Progenitor cell of endocrine pancreas (in vitro differentiated cells): ENCODE data around the gene PCBP3. TPM values are rescaled to one million over a fixed set of nuclear protein-coding genes. Genes with fewer than 3 reads are reported as not detected.
"Not testable (repeated sequence)": the region's sequence is repeated elsewhere in the genome, so short reads cannot be mapped to it uniquely, and the experiment has no call there.

ENCODE experiments used
- DNase-seq: peaks from one replicate; pipeline ENCODE4 v3.0.0; 2021; ENCODE audit warnings: low spot score; ENCODE audit not compliant: unreplicated experiment
- H3K27ac Mint-ChIP-seq: 2 replicates; pipeline ENCODE4 v1.8.0; 2021; ENCODE audit warnings: mild to moderate bottlenecking, moderate library complexity, mixed read lengths
- H3K27me3 Mint-ChIP-seq: 2 replicates; pipeline ENCODE4 v1.8.0; 2021; ENCODE audit warnings: mixed read lengths
- H3K36me3 Mint-ChIP-seq: 2 replicates; pipeline ENCODE4 v1.8.0; 2022; ENCODE audit warnings: mixed read lengths; ENCODE audit not compliant: insufficient read depth
- H3K4me1 Mint-ChIP-seq: 2 replicates; pipeline ENCODE4 v1.8.0; 2021; ENCODE audit warnings: low read depth, mixed read lengths
- H3K4me3 Mint-ChIP-seq: 2 replicates; pipeline ENCODE4 v1.8.0; 2021; ENCODE audit warnings: low read depth, mild to moderate bottlenecking, moderate library complexity, mixed read lengths
- H3K9me3 Mint-ChIP-seq: 2 replicates; pipeline ENCODE4 v1.8.0; 2021; ENCODE audit warnings: low read depth, mixed read lengths
- total RNA-seq: library from RNA; stranded (reverse); gene quantifications from 2 replicates; pipeline ENCODE4 v1.2.1, GENCODE V29; 2021
- TF ChIP-seq, protein P1 (sequence below): fragments of 200-600 bp; sonication (generic); IDR thresholded peaks from one replicate; pipeline ENCODE4 v1.5.0; 2021; ENCODE audit warnings: antibody characterized with exemption, mild to moderate bottlenecking; ENCODE audit not compliant: unreplicated experiment

PCBP3 gene
- total RNA-seq, 1 donor from 2014 or later = 3.7 TPM

DNA sequence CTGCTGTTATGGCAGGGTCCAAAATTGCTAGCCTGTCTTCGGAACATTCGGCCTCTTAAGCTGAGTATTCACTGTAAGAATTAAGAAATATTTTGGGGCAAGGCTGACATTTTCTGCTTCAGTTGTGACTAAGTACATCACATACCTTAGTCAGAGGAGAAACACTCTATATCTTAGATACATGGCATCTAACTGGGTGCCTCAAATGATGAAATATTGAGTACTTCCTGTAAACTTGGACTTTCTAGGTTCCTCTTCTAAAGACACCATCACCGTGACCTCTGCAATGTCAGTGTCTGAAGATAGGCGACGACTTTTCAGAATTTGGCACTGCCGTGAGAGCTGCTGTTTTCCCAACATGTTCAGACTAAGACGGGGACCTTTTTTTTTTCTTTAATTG, 65.6 kb downstream of the PCBP3 start:
- TF ChIP-seq, protein P1, sequence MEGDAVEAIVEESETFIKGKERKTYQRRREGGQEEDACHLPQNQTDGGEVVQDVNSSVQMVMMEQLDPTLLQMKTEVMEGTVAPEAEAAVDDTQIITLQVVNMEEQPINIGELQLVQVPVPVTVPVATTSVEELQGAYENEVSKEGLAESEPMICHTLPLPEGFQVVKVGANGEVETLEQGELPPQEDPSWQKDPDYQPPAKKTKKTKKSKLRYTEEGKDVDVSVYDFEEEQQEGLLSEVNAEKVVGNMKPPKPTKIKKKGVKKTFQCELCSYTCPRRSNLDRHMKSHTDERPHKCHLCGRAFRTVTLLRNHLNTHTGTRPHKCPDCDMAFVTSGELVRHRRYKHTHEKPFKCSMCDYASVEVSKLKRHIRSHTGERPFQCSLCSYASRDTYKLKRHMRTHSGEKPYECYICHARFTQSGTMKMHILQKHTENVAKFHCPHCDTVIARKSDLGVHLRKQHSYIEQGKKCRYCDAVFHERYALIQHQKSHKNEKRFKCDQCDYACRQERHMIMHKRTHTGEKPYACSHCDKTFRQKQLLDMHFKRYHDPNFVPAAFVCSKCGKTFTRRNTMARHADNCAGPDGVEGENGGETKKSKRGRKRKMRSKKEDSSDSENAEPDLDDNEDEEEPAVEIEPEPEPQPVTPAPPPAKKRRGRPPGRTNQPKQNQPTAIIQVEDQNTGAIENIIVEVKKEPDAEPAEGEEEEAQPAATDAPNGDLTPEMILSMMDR = no peak
- Mint-ChIP-seq H3K36me3 (no peaks in the 10 kb centered on the region), H3K27ac (no peak overlapping the region), H3K4me3 (no peak overlapping the region), H3K4me1 (no peaks in the 10 kb centered on the region), H3K27me3 (peaks cover 3% of the 10 kb centered on the region), H3K9me3 (peaks cover 4% of the 10 kb centered on the region)
- DNase-seq = no peak

DNA sequence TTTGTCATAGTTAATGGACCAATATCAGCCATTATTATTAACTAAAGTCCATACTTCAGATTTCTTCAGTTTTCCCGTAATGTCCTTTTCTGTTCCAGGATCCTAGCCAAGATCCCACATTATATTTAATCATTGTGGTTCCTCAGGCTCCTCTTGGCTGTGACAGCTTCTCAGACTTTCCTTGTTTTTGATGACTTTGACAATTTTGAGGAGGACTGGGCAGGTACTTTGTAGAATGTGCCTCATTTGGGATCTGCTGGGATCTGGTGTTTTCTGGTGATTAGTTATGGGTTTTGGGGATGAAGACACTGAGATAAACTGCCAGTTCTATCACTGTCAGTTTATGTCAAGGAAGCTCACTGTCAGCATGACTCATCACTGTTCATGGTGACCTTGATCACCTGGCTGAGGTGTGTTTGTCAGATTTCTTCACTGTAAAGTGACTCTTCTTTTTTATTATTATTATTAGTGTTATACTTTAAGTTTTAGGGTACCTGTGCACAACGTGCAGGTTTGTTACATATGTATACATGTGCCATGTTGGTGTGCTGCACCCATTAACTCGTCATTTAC, 66.3 kb downstream of the PCBP3 start:
- H3K27ac Mint-ChIP-seq = no peak overlapping the region
- H3K4me1 Mint-ChIP-seq = no peaks in the 10 kb centered on the region
- TF ChIP-seq, protein P1 = no peak
- H3K4me3 Mint-ChIP-seq = no peak overlapping the region
- no peaks in the 10 kb centered on the region for H3K36me3 Mint-ChIP-seq
- DNase-seq = no peak
- H3K27me3 Mint-ChIP-seq = peaks cover 3% of the 10 kb centered on the region
- peaks cover 4% of the 10 kb centered on the region for H3K9me3 Mint-ChIP-seq

DNA sequence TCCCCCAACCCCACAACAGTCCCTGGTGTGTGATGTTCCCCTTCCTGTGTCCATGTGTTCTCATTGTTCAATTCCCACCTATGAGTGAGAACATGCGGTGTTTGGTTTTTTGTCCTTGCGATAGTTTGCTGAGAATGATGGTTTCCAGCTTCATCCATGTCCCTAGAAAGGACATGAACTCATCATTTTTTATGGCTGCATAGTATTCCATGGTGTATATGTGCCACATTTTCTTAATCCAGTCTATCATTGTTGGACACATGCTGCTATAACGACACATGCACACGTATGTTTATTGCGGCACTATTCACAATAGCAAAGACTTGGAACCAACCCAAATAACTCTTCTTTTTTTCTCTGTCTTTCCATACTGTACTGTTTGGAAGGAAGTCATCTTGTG, 66.8 kb downstream of the PCBP3 start:
- H3K4me3 Mint-ChIP-seq, H3K36me3 Mint-ChIP-seq, H3K27me3 Mint-ChIP-seq, DNase-seq, H3K9me3 Mint-ChIP-seq, H3K27ac Mint-ChIP-seq, H3K4me1 Mint-ChIP-seq: not testable (repeated sequence)

DNA sequence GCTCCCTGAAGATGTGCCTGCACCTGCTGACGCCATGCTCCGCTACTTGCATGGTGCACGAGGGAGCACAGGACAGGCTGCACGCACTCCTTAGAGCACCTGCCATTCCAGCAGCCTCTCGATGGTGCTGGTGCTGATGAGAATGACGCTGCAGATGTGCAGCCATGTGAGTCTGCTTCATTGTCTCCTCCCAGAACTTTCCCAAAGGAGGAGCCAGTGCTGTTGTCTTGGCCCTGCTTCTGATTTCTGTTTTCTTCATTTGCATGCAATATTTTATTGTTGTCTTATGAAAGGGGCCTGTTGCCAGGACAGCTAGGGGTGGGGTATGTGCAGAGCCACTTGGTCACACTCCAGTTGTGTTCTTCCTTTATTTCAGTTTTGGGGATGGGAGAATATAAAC, 70.1 kb downstream of the PCBP3 start:
- Mint-ChIP-seq H3K4me1 (no peaks in the 10 kb centered on the region), H3K9me3 (peaks cover 4% of the 10 kb centered on the region), H3K36me3 (no peaks in the 10 kb centered on the region), H3K4me3 (no peak overlapping the region), H3K27ac (no peak overlapping the region), H3K27me3 (no peaks in the 10 kb centered on the region)
- TF ChIP-seq, protein P1 = no peak
- no peak for DNase-seq

DNA sequence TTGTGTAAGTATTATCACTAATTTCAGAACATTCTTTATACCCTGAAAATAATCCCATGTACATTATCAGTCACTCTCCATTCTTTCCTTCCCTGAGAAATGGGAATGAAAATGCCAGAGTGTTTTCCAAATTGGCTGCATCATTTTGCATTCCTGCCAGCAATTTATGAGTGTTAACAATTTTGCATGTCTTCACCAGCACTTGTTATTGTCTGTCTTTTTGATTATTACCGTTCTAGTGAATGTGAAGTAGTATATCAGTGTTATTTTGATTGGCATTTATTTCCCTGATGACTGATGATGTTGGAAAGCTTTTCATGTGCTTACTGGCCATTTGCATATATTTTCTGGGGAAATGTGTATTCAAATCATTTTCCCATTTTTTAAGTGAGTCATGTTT, 71.9 kb downstream of the PCBP3 start:
- TF ChIP-seq, protein P1 = no peak
- Mint-ChIP-seq H3K27me3 (peaks cover 3% of the 10 kb centered on the region), H3K36me3 (no peaks in the 10 kb centered on the region), H3K4me1 (no peaks in the 10 kb centered on the region), H3K9me3 (peaks cover 4% of the 10 kb centered on the region), H3K4me3 (no peak overlapping the region), H3K27ac (no peak overlapping the region)
- DNase-seq = no peak

DNA sequence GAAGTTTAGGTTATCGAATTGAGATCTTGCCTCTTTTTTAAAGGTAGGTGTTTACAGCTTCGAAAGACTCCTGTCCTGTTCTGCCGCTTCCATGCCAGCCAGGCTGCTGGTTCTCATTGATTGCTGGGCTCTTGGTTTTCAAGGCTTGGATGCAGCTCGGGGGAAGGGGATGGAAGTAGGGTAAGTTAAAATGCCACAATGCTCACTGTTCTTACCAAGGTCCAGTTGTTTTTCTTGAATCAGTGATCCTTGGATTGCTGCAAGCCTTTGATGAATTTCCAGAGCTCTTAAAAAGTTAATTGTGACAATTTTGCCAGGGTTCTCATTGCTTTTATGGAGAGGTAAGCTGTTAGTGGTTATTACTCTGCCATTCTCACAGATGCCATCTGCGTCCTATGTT, 74.9 kb downstream of the PCBP3 start:
- H3K27me3 Mint-ChIP-seq = peaks cover 3% of the 10 kb centered on the region
- H3K4me3 Mint-ChIP-seq = no peak overlapping the region
- no peaks in the 10 kb centered on the region for H3K4me1 Mint-ChIP-seq
- no peaks in the 10 kb centered on the region for H3K9me3 Mint-ChIP-seq
- TF ChIP-seq, protein P1 = no peak
- H3K36me3 Mint-ChIP-seq = no peaks in the 10 kb centered on the region
- H3K27ac Mint-ChIP-seq = no peak overlapping the region
- DNase-seq = no peak
